GM12801 (cell line): ENCODE measurements around the gene GNAT3.

Source experiments
- CTCF ChIP-seq: IDR thresholded peaks from one replicate; pipeline ENCODE4 v1.5.1; 2011; ENCODE audit warnings: control low read depth; ENCODE audit not compliant: insufficient read length; ENCODE audit errors: extremely low read depth

The GNAT3 gene

GRCh38 chr7:80488406-80488805 is 23.5 kb downstream of the GNAT3 start:
- no peak for TF ChIP-seq CTCF

DNA sequence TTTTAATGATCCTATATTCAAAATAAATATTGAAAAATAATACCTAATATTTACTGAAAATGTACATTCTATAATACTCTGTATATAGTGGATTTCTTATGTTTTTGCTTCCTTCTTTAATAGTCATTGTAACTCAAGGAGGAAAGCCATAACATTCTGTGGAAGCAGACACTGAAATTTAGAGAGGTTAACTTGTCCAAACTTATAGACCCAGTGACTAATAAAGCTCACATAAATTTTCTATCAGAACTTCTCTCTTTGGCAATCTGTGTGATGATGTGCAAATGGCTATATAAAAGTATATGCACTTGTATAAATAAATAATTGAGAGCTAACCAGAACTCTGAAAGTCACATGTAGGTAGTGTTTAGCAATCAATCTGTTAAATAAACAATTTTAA is 26.1 kb downstream of the GNAT3 start:
- no peak for TF ChIP-seq CTCF

DNA sequence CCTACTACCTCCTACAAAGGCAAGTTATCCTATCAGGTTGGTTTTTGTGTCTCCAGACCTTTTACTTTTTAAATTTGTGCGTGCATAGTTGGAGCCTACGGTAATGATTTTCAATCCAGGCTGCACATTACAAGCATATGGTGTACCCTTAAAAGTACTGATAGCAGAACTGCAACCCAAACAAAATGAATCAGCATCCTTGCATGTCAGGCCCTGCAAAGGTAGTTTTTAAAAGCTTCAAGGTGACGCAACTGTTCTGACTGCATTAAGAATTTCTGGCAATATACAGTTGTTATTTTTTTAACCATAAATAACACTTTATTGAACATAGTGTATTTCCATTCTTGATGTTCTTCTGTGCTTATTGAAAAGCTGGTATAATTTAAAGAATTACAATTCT is 28.9 kb downstream of the GNAT3 start:
- no peak for TF ChIP-seq CTCF

DNA sequence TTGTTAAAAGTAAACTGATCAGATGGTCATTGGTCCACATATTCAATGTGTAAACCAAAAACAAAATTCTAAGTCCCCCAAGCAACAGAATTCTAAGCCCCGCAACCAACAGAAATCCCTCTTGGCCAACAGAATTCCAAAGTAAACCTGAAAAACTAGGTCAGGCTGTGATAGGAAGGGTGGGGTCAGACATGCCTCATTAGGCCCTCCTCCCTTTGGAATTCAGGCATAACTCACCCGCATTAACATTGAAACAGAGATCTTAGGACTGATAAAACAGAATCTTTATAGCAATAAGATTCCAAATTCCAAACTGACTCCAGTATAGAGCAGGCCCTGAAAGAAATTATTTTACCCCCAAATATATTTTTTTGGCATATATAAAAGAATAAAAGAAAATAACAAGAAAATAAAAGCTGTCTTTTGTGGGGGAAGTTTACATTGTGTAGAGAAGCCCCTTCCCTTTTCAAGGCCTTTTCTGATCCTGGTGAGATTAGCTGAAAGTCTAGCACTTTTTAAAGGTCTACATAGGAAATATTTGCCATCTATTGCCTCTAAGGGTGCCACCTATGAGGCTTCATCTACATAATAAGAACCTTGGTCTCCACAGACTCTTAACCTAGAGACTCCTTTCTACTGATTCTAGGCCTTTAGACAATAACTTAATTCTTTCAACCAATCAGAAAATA is 30.5 kb downstream of the GNAT3 start:
- no peak for TF ChIP-seq CTCF

DNA sequence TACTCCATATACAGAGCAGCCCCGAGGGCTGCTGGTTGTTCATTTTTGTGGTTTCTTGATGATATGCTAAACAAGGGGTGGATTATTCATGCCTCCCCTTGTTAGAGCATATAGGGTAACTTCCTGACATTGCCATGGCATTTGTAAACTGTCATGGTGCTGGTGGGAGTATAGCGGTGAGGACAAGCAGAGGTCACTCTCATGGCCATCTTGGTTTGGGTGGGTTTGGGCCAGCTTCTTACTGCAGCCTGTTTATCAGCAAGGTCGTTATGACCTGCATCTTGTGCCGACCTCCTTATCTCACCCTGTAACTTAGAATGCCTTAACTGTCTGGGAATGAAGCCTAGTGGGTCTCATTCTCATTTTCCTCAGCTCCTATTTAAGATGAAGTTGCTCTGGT is 31.3 kb downstream of the GNAT3 start:
- no peak for TF ChIP-seq CTCF

DNA sequence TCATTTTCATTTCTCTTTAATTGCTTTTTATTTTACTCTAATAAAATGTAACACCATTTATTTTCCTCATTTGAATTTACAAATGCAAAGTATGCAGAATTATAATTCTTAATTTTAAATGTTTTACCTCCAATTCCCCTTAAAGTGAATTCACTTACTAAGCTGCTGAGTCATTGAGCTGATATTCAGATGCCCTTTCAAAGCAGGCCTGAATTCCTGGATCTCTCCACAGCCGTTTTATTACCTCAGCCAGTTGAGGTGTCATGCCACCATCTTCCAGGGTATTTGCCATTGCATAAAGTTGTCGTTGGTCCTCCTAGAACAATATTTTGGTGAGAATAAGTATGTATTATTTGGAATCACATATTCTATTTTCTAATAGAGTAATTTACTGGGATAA is 33.2 kb downstream of the GNAT3 start:
- no peak for TF ChIP-seq CTCF

DNA sequence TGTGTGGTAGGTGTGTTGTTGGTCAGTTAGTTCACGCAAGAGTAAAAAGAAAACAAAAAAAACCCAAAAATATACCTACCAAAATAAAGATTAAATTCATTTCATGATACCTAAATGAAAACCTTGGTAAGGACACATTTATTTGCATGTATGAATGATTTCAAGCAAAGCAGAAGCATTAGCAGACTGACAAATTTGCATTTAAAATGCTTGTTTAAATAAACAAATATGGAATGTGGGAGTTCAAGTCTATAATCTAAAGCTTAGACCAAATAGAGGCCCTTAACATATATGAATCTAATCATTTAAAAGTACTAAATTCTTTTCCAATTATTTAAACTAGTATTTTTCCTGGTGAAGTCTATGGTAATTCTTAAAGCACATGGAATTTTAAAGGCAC is 35.8 kb downstream of the GNAT3 start:
- no peak for TF ChIP-seq CTCF
